Epithelial cell of esophagus (primary cell): ENCODE data around the gene PTPMT1.
"Not testable (repeated sequence)": the region's sequence is repeated elsewhere in the genome, so short reads cannot be mapped to it uniquely, and the experiment has no call there.

Experiments
- DNase-seq: peaks from one replicate; pipeline ENCODE4 v3.0.0; 2010; ENCODE audit warnings: low read depth
- H3K4me3 ChIP-seq: 2 replicates; pipeline ENCODE4 v1.5.1; 2011; ENCODE audit warnings: mild to moderate bottlenecking, low read length, control low read depth
- TF ChIP-seq, protein P1 (sequence below): IDR thresholded peaks from 2 replicates; pipeline ENCODE4 v1.5.1; 2011; ENCODE audit warnings: low read depth, mild to moderate bottlenecking, low read length, control low read depth, inconsistent platforms; ENCODE audit not compliant: insufficient read depth; ENCODE audit errors: missing control alignments

Gene PTPMT1

DNA sequence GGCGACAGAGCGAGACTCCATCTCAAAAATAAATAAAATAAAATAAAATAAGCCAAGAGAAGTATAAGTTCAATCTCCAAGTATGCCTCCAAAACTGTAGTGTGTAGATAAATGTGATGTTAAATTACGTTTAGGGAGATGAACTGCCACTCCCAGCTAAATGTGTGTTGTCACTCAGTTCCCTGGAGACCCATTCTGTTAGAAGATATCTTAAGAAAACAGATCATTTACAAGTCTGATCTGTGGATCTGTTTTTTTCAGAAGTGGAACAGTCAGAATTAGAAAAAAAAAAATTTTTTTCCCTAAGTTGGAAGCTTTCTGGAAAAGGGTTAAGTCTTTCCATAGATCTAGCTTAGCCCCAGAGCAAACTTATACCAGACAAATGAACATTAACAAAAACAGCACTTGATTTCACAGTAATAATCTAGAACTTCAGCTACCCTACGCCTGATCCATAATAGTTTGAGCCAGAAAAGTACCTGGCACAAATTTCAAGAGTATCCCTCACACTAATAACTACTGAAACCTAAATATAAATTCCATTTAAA is 30.6 kb upstream of the PTPMT1 start:
- no peak overlapping the region for H3K4me3 ChIP-seq
- TF ChIP-seq, protein P1, sequence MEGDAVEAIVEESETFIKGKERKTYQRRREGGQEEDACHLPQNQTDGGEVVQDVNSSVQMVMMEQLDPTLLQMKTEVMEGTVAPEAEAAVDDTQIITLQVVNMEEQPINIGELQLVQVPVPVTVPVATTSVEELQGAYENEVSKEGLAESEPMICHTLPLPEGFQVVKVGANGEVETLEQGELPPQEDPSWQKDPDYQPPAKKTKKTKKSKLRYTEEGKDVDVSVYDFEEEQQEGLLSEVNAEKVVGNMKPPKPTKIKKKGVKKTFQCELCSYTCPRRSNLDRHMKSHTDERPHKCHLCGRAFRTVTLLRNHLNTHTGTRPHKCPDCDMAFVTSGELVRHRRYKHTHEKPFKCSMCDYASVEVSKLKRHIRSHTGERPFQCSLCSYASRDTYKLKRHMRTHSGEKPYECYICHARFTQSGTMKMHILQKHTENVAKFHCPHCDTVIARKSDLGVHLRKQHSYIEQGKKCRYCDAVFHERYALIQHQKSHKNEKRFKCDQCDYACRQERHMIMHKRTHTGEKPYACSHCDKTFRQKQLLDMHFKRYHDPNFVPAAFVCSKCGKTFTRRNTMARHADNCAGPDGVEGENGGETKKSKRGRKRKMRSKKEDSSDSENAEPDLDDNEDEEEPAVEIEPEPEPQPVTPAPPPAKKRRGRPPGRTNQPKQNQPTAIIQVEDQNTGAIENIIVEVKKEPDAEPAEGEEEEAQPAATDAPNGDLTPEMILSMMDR: no peak
- no peak for DNase-seq

DNA sequence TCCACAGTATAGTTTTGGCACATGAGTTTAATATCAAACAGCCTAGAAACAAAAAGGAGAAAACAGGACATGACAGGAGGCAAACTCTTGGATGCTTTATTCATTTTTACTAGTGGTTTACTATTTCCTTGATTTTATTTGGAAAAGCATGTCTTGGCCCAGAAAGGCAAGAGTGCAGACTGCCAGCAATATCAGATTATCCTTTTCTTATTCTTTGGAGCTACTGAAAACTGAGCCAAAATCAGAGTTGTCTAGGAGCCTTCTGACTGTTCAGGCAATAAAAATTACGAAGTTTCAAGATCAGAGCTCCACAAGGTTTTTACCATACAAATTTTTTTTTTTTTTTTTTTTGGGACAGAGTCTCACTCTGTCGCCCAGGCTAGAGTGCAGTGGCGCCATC is 28.5 kb upstream of the PTPMT1 start:
- TF ChIP-seq, protein P1: no peak
- H3K4me3 ChIP-seq: no peak overlapping the region
- no peak for DNase-seq

DNA sequence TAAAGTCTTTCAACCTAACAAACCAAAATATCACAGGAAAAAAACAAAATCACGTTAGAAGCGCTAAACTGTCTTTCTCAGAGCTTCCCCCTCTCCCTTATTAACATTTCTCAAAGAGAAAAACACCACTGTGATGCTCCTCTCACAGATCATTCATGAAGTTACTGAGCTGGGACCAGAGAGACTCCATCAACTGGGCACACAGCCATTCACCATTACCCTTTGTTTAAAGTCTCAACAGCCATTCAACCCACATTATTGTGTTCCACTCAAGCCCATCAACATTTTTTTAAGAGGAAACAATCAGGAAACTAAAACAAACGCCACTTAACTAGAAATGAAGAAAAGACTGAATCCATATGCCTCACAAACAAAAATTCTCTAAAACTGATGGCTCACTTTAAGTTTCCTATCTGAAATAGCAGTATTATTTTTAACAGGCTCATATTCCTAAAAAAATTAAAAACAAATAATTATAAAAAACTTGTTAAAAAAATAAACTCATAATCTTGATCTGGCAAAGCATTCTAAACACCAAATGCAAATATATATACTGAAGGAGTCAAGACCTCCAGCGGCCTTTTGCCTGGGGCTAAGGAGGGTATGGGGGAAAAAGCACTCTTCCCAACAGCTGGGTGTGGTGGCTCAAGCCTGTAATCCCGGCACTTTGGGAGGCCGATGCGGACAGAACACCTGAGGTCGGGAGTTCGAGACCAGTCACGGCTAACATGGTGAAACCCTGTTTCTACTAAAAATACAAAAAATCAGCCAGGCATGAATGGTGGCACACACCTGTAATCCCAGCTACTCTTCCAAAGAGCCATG is 26.4 kb upstream of the PTPMT1 start:
- no peak overlapping the region for H3K4me3 ChIP-seq
- TF ChIP-seq, protein P1: no peak
- DNase-seq: no peak

DNA sequence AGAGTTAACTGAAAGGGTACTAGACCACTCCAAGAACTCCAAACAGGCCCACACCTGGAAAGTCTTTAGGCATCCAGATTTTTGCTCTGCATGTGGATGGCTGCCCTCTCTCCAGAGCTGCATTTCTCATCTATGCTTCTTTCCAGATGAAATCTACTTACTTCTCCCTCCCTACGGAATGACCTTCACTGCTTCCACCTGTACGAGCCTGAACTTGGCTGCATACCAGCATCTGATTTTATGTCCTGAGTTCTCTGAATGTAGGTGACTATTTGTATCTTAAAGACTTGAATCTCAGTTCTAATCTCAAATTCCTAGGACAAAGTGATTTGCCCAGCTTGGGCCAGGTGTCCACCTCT is 25.7 kb upstream of the PTPMT1 start:
- H3K4me3 ChIP-seq: no peak overlapping the region
- peak; percentile 22 for DNase-seq
- TF ChIP-seq, protein P1: no peak

DNA sequence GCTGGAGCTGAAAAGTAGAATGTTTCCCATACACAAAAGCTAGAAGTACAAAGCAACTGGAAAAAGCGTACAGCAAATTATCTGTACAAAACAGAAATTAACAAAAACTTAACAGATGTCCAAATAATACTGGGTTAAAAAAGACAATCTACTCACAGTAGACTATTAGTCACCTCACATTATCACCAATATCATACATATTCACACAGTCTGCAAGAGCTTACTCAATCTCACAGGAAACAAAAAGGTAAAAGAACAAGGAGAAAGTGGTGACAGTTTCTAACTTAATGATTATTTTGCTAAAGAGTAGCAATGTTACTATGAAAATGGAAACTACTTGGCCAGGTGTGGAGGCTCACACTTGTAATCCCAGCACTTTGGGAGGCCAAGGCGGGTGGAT is 24.3 kb upstream of the PTPMT1 start:
- H3K4me3 ChIP-seq: no peak overlapping the region
- TF ChIP-seq, protein P1: no peak
- DNase-seq: peak; percentile 12

DNA sequence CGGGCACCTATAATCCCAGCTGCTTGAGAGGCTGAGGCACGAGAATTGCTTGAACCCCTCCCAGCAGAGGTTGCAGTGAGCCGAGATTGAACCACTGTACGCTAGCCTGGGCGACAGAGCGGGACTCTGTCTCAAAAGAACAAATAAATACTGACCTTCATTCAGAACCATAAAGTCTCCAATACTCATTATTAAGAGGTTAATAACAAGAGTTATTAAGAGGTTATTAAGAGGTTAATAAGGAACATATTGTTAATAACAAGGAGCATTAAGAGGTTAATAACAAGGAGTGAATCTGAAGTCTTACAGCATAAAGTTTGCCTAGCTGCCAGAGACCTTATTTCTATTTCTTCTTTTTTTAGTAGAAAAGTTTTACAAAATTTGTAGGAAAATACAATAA is 20.1 kb upstream of the PTPMT1 start:
- TF ChIP-seq, protein P1: no peak
- no peak for DNase-seq
- H3K4me3 ChIP-seq: no peak overlapping the region

DNA sequence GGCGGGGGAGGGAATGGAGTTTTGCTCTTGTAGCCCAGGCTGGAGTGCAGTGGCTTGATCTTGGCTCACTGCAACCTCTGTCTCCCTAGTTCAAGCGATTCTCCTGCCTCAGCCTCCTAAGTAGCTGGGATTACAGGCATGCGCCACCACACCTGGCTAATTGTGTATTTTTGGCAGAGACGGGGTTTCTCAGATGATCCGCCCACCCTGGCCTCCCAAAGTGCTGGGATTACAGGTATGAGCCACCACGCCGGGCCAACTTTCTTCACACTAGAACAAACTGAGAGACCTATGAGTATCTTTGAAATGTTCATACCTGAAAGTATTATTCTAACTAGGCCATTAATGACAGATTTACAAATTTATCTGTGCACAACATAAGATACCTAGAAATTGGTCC is 19.1 kb upstream of the PTPMT1 start:
- not testable (repeated sequence) for DNase-seq, H3K4me3 ChIP-seq
